ENCODE measurements around the gene PKIG. TPM values are rescaled to one million over a fixed set of nuclear protein-coding genes. Genes with fewer than 3 reads are reported as not detected.
"Not testable (repeated sequence)": the region's sequence is repeated elsewhere in the genome, so short reads cannot be mapped to it uniquely, and the experiment has no call there.

Gene PKIG
- total RNA-seq, 2 experiments from 2014 or later, result 2.9 to 4.1 TPM

DNA sequence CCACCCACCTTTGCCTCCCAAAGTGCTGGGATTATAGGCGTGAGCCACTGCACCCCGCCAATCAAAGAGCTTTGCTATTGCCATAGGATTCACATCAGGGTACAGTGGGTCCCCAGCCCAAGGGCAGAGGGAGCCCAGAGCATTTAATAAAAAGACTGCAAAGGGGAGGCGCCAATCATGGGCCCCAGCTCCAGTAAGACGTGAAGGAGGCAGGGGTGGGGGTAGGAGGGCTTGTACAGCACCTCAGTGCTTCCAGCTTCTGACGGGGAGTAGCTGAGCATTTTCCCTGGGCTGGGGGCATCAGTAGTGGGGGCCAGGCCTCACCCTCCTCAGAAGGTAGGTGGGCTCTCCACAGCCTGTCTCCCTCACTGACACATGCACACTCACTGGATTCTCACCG, 67.6 kb downstream of the PKIG start:
- no peaks in the 10 kb centered on the region for H3K36me3 Mint-ChIP-seq
- POLR2A ChIA-PET, result interaction anchor here (0.5 to 1.3 kb wide), 2 partner anchors 14 to 33 kb away, joined by 3 to 4 read pairs; no protein-coding TSS in a partner anchor
- intact Hi-C loops (cut with micrococcal nuclease), result loop anchor here (2.0 to 5.0 kb wide), 2 partner anchors 21 to 433 kb away; no protein-coding TSS in a partner anchor
- no peaks in the 10 kb centered on the region for H3K9me3 Mint-ChIP-seq
- H3K4me1 Mint-ChIP-seq (ENCODE audit: low read depth), result peaks cover 56% of the 10 kb centered on the region
- CTCF ChIA-PET, result interaction anchor here (0.6 to 3.7 kb wide), 5 partner anchors 14 to 436 kb away, joined by 3 to 20 read pairs (median 4); no protein-coding TSS in a partner anchor
- no peak for DNase-seq
- peak overlapping the region; percentile 79 for H3K27ac Mint-ChIP-seq
- H3K27me3 Mint-ChIP-seq, result no peaks in the 10 kb centered on the region
- H3K4me3 Mint-ChIP-seq, result peak overlapping the region; percentile 85

DNA sequence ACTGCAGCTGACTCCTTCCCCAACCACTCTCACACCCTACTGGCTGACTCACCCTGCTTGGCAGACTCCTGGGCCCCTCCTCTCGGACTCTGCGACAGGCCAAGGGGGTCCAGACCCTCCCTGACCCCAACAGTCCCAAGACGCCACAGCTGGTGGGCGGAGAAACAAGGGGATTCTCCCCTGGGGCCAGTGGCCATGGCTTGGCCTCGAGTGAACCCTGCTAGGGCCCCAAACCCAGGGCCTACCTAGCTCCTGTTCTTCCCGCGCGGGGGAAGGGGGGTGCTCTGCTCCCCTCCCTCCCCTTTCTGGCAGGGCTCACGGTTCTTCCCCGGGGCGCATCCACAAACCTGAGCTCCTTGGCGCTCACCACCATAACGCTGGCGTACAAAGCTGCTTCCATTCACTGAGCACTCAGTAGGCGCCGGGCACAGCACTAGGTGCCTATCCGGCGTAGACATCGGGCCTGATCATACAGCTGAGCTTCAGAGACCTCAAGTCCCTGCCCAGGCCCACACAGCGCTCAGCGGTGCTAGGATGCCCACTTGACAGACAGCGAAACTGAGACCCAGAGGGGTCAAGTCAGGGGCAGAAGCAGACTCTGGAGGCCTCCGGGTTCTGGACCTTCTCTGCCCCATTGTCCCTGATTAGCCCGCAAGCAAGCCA, 68.5 kb downstream of the PKIG start:
- H3K4me1 Mint-ChIP-seq (ENCODE audit: low read depth), result peaks cover 49% of the 10 kb centered on the region

GRCh38 chr20:44651434-44651683, 69.0 kb downstream of the PKIG start:
- H3K4me1 Mint-ChIP-seq (ENCODE audit: low read depth), result peaks cover 45% of the 10 kb centered on the region
- DNase-seq, result no peak
- no peaks in the 10 kb centered on the region for H3K36me3 Mint-ChIP-seq
- no peaks in the 10 kb centered on the region for H3K9me3 Mint-ChIP-seq
- H3K27ac Mint-ChIP-seq, result no peak overlapping the region
- intact Hi-C loops (cut with micrococcal nuclease), result loop anchor here (2.0 to 5.0 kb wide), 2 partner anchors 19 to 434 kb away; no protein-coding TSS in a partner anchor
- peak overlapping the region; percentile 85 for H3K4me3 Mint-ChIP-seq
- ChIA-PET POLR2A (no interaction called here), CTCF (interaction anchor here (0.8 to 3.7 kb wide), 5 partner anchors 9 to 82 kb away, joined by 3 to 20 read pairs (median 7); no protein-coding TSS in a partner anchor)
- H3K27me3 Mint-ChIP-seq, result no peaks in the 10 kb centered on the region

More for the DNA sequence above, 68.5 kb downstream of the PKIG start:
- Mint-ChIP-seq H3K27ac (peak overlapping the region; percentile 79), H3K4me3 (peak overlapping the region; percentile 85), H3K27me3 (no peaks in the 10 kb centered on the region), H3K9me3 (no peaks in the 10 kb centered on the region), H3K36me3 (no peaks in the 10 kb centered on the region)
- intact Hi-C loops (cut with micrococcal nuclease), result loop anchor here (2.0 to 5.0 kb wide), 2 partner anchors 20 to 434 kb away; no protein-coding TSS in a partner anchor
- ChIA-PET CTCF (interaction anchor here (0.6 to 3.7 kb wide), 7 partner anchors 8 to 179 kb away, joined by 3 to 20 read pairs (median 5); no protein-coding TSS in a partner anchor), POLR2A (interaction anchor here (1.3 kb wide), 1 partner anchor 32 kb away, joined by 4 read pairs; no protein-coding TSS in a partner anchor)
- peak; percentile 58 for DNase-seq

GRCh38 chr20:44651684-44652423, 69.5 kb downstream of the PKIG start, which contains the start of gene ADA:
TSS of gene ADA (minus strand) at chr20:44651699. CDS start at chr20:44651607, 92 bp downstream.
- Mint-ChIP-seq H3K4me1 (ENCODE audit: low read depth) (peaks cover 40% of the 10 kb centered on the region), H3K36me3 (no peaks in the 10 kb centered on the region), H3K4me3 (peak within 1 kb of the TSS; percentile 85), H3K27ac (peak within 1 kb of the TSS; percentile 79), H3K9me3 (no peaks in the 10 kb centered on the region), H3K27me3 (no peaks in the 10 kb centered on the region)
- CTCF ChIA-PET, result interaction anchor here (0.6 to 1.5 kb wide), 3 partner anchors 9 to 1218 kb away, joined by 3 to 8 read pairs (median 3); no protein-coding TSS in a partner anchor
- DNase-seq, result peak; percentile 53
- intact Hi-C loops (cut with micrococcal nuclease), result loop anchor here (2.0 to 5.0 kb wide), 2 partner anchors 19 to 435 kb away; no protein-coding TSS in a partner anchor
- POLR2A ChIA-PET, result no interaction called here

- no peak for DNase-seq
- H3K27ac Mint-ChIP-seq, result no peak overlapping the region
- H3K4me3 Mint-ChIP-seq, result peak overlapping the region; percentile 33
- H3K9me3 Mint-ChIP-seq, result no peaks in the 10 kb centered on the region
- no peaks in the 10 kb centered on the region for H3K36me3 Mint-ChIP-seq
- H3K4me1 Mint-ChIP-seq (ENCODE audit: low read depth), result peaks cover 31% of the 10 kb centered on the region
- CTCF ChIA-PET, result interaction anchor here (0.6 kb wide), 1 partner anchor 30 kb away, joined by 3 read pairs; no protein-coding TSS in a partner anchor
- H3K27me3 Mint-ChIP-seq, result no peaks in the 10 kb centered on the region
- POLR2A ChIA-PET, result no interaction called here
- intact Hi-C loops (cut with micrococcal nuclease), result loop anchor here (5.0 kb wide), 1 partner anchor 436 kb away; no protein-coding TSS in a partner anchor
Observed at GRCh38 chr20:44653546-44653945, 71.2 kb downstream of the PKIG start.

- DNase-seq, H3K9me3 Mint-ChIP-seq, H3K27me3 Mint-ChIP-seq, POLR2A ChIA-PET, H3K27ac Mint-ChIP-seq, H3K4me3 Mint-ChIP-seq, H3K36me3 Mint-ChIP-seq: not testable (repeated sequence)
- CTCF ChIA-PET, result interaction anchor here (0.6 kb wide), 1 partner anchor 29 kb away, joined by 3 read pairs; no protein-coding TSS in a partner anchor
- intact Hi-C loops (cut with micrococcal nuclease), result loop anchor here (5.0 kb wide), 1 partner anchor 437 kb away; no protein-coding TSS in a partner anchor
- peaks cover 24% of the 10 kb centered on the region for H3K4me1 Mint-ChIP-seq (ENCODE audit: low read depth)
Observed at GRCh38 chr20:44654210-44654609, 71.8 kb downstream of the PKIG start.

DNA sequence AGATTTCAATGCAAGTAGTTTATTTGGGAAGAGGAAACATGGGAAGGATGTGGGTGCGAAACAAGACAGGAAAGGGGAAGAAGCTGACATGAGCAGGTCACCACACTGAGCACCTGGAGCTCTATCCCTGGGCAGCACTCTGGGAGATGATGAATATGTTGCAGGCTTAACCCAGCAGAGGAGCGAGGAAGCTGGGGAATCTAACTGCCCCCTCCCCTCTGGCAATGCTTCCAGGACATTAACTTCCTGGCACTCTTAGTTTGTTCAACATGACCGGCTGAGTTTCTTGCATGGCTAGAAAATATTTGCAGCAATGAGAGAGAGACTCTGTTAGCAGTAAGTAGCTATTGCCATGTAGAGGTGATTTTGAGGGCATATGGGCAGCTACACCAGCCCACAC, 74.1 kb downstream of the PKIG start:
- Mint-ChIP-seq H3K27me3 (no peaks in the 10 kb centered on the region), H3K9me3 (no peaks in the 10 kb centered on the region), H3K4me1 (ENCODE audit: low read depth) (peaks cover 15% of the 10 kb centered on the region), H3K36me3 (peaks cover 1% of the 10 kb centered on the region), H3K4me3 (no peak overlapping the region), H3K27ac (no peak overlapping the region)
- no peak for DNase-seq
- ChIA-PET CTCF (interaction anchor here (0.6 to 1.6 kb wide), 2 partner anchors 14 to 54 kb away, joined by 3 to 5 read pairs; no protein-coding TSS in a partner anchor), POLR2A (no interaction called here)
- intact Hi-C loops (cut with micrococcal nuclease), result no loop called here

- CTCF ChIA-PET, result no interaction called here
- no peak overlapping the region for H3K4me3 Mint-ChIP-seq
- no peaks in the 10 kb centered on the region for H3K27me3 Mint-ChIP-seq
- H3K36me3 Mint-ChIP-seq, result peaks cover 1% of the 10 kb centered on the region
- POLR2A ChIA-PET, result no interaction called here
- intact Hi-C loops (cut with micrococcal nuclease), result no loop called here
- H3K4me1 Mint-ChIP-seq (ENCODE audit: low read depth), result peaks cover 11% of the 10 kb centered on the region
- no peak overlapping the region for H3K27ac Mint-ChIP-seq
- no peaks in the 10 kb centered on the region for H3K9me3 Mint-ChIP-seq
- no peak for DNase-seq
Observed at GRCh38 chr20:44657875-44658274, 75.5 kb downstream of the PKIG start.

DNA sequence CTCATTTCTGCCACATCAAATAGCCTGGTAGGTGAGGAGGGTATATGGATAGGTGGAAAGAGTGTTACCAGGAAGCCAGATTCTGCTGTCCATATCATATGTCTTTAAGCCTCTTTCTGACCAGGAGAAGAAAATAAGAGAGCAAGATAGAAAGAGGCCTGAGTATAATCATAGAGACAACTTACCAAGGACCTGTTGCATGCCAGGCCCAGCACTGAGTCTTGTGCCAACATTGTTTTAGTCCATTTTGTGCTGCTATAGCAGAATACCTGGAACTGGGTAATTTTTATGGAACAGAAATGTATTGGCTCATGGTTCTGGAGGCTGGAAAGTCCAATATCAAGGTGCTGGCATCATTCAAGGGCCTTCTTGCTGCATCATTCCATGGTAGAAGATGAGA, 76.4 kb downstream of the PKIG start:
- Mint-ChIP-seq H3K4me1 (ENCODE audit: low read depth) (peaks cover 8% of the 10 kb centered on the region), H3K4me3 (no peak overlapping the region), H3K27ac (no peak overlapping the region), H3K36me3 (peaks cover 1% of the 10 kb centered on the region), H3K9me3 (no peaks in the 10 kb centered on the region), H3K27me3 (no peaks in the 10 kb centered on the region)
- ChIA-PET POLR2A (no interaction called here), CTCF (no interaction called here)
- DNase-seq, result no peak
- intact Hi-C loops (cut with micrococcal nuclease), result no loop called here

- H3K4me1 Mint-ChIP-seq (ENCODE audit: low read depth), result peaks cover 8% of the 10 kb centered on the region
- no peak overlapping the region for H3K4me3 Mint-ChIP-seq
- ChIA-PET CTCF (interaction anchor here (0.6 to 1.3 kb wide), 2 partner anchors 23 to 285 kb away, joined by 4 read pairs; no protein-coding TSS in a partner anchor), POLR2A (no interaction called here)
- peaks cover 1% of the 10 kb centered on the region for H3K36me3 Mint-ChIP-seq
- intact Hi-C loops (cut with micrococcal nuclease), result no loop called here
- no peaks in the 10 kb centered on the region for H3K9me3 Mint-ChIP-seq
- H3K27me3 Mint-ChIP-seq, result no peaks in the 10 kb centered on the region
- H3K27ac Mint-ChIP-seq, result no peak overlapping the region
- no peak for DNase-seq
Observed at GRCh38 chr20:44659931-44660330, 77.6 kb downstream of the PKIG start.

- no peaks in the 10 kb centered on the region for H3K9me3 Mint-ChIP-seq
- no peak overlapping the region for H3K4me3 Mint-ChIP-seq
- no peaks in the 10 kb centered on the region for H3K27me3 Mint-ChIP-seq
- DNase-seq, result no peak
- intact Hi-C loops (cut with micrococcal nuclease), result no loop called here
- POLR2A ChIA-PET, result no interaction called here
- H3K4me1 Mint-ChIP-seq (ENCODE audit: low read depth), result peaks cover 8% of the 10 kb centered on the region
- peaks cover 1% of the 10 kb centered on the region for H3K36me3 Mint-ChIP-seq
- peak overlapping the region; percentile 33 for H3K27ac Mint-ChIP-seq
- CTCF ChIA-PET, result interaction anchor here (0.6 to 1.3 kb wide), 2 partner anchors 22 to 285 kb away, joined by 4 read pairs; no protein-coding TSS in a partner anchor
Observed at GRCh38 chr20:44660581-44660980, 78.2 kb downstream of the PKIG start.

DNA sequence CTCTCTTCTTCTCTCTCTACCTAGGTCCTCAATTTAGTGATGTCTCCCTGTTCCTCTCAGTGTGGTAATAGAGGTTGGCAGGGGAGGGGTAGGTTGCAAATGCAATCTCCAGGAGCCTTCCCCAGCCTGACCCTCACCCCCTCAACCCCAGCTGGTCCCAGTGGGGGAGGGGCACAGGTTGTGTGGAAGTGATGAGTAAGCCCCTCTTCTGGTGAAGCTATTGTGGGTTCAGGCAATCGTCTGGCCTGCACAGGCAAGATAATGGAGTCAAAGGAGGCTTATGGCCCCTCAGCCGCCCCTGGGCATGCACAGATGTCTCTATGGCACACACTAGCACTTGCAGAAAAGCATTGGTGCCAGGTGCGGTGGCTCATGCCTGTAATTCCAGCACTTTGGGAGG, 79.9 kb downstream of the PKIG start:
- Mint-ChIP-seq H3K4me1 (ENCODE audit: low read depth) (peaks cover 8% of the 10 kb centered on the region), H3K4me3 (no peak overlapping the region), H3K27me3 (no peaks in the 10 kb centered on the region), H3K36me3 (peaks cover 1% of the 10 kb centered on the region), H3K9me3 (no peaks in the 10 kb centered on the region), H3K27ac (no peak overlapping the region)
- intact Hi-C loops (cut with micrococcal nuclease), result no loop called here
- CTCF ChIA-PET, result no interaction called here
- DNase-seq, result no peak
- POLR2A ChIA-PET, result no interaction called here

Data from activated CD4-positive, alpha-beta memory T cell treated with anti-CD3 and anti-CD28 coated beads for 36 hours (primary cell).